NCI-H69 (cell line): Measurements from ENCODE around the gene EDRF1.
"Not testable (repeated sequence)": the region's sequence is repeated elsewhere in the genome, so short reads cannot be mapped to it uniquely, and the experiment has no call there.

ENCODE experiments used
- DNase-seq: peaks from one replicate; lab custom pipeline; 2025; lab: John Stamatoyannopoulos, UW

EDRF1 gene

GRCh38 chr10:125709553-125710474 is 9.7 kb upstream of the EDRF1 start:
- no peak for DNase-seq

- no peak for DNase-seq
Observed at GRCh38 chr10:125711110-125711750, 8.3 kb upstream of the EDRF1 start.

GRCh38 chr10:125714728-125715127 is 4.8 kb upstream of the EDRF1 start:
- not testable (repeated sequence) for DNase-seq

GRCh38 chr10:125720002-125720382 is 483 bp downstream of the EDRF1 start:
- no peak for DNase-seq

- DNase-seq, result no peak
Observed at GRCh38 chr10:125721035-125721434, 1.5 kb downstream of the EDRF1 start.

GRCh38 chr10:125722811-125723210 is 3.3 kb downstream of the EDRF1 start:
- no peak for DNase-seq

- DNase-seq, result no peak
Observed at GRCh38 chr10:125726914-125727313, 7.4 kb downstream of the EDRF1 start.

- no peak for DNase-seq
Observed at GRCh38 chr10:125727436-125727835, 7.9 kb downstream of the EDRF1 start.

- no peak for DNase-seq
Observed at GRCh38 chr10:125734148-125734547, 14.6 kb downstream of the EDRF1 start.

GRCh38 chr10:125734823-125735222 is 15.3 kb downstream of the EDRF1 start:
- DNase-seq, result no peak

- peak; percentile 33 for DNase-seq
Observed at GRCh38 chr10:125738206-125738605, 18.7 kb downstream of the EDRF1 start.

GRCh38 chr10:125739994-125740679 is 20.6 kb downstream of the EDRF1 start:
- DNase-seq, result no peak

GRCh38 chr10:125742465-125742864 is 23.0 kb downstream of the EDRF1 start:
- no peak for DNase-seq

GRCh38 chr10:125744909-125745308 is 25.4 kb downstream of the EDRF1 start:
- no peak for DNase-seq

GRCh38 chr10:125747417-125747816 is 27.9 kb downstream of the EDRF1 start:
- no peak for DNase-seq

GRCh38 chr10:125756196-125756595 is 36.7 kb downstream of the EDRF1 start:
- DNase-seq, result peak; percentile 36

- DNase-seq, result peak; percentile 42
Observed at GRCh38 chr10:125756853-125757487, 37.5 kb downstream of the EDRF1 start.

- DNase-seq, result peak; percentile 6
Observed at GRCh38 chr10:125757742-125758141, 38.2 kb downstream of the EDRF1 start.

- DNase-seq, result no peak
Observed at GRCh38 chr10:125761961-125762360, 42.5 kb downstream of the EDRF1 start.

GRCh38 chr10:125762692-125763648 is 43.5 kb downstream of the EDRF1 start:
- DNase-seq, result no peak

GRCh38 chr10:125765835-125766234 is 46.3 kb downstream of the EDRF1 start:
- no peak for DNase-seq
